Measurements from ENCODE around the gene PIP4K2A.
"Not testable (repeated sequence)": the region's sequence is repeated elsewhere in the genome, so short reads cannot be mapped to it uniquely, and the experiment has no call there.

DNA sequence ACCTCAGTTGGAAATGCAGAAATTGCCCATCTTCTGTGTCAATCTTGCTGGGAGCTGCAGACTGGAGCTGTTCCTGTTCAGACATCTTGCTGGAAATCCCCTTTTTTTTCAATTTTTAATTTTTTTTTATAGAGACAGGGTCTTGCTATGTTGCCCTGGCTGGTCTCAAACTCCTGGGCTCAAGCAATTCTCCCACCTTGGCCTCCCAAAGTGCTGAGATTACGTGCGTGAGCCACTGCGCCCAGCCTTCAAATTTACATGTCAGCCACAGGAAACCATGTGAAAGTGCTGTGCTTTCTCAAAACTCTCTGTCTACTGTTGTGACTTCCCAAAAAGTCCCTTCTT, 200.0 kb downstream of the PIP4K2A start:
- TF ChIP-seq, protein P1, sequence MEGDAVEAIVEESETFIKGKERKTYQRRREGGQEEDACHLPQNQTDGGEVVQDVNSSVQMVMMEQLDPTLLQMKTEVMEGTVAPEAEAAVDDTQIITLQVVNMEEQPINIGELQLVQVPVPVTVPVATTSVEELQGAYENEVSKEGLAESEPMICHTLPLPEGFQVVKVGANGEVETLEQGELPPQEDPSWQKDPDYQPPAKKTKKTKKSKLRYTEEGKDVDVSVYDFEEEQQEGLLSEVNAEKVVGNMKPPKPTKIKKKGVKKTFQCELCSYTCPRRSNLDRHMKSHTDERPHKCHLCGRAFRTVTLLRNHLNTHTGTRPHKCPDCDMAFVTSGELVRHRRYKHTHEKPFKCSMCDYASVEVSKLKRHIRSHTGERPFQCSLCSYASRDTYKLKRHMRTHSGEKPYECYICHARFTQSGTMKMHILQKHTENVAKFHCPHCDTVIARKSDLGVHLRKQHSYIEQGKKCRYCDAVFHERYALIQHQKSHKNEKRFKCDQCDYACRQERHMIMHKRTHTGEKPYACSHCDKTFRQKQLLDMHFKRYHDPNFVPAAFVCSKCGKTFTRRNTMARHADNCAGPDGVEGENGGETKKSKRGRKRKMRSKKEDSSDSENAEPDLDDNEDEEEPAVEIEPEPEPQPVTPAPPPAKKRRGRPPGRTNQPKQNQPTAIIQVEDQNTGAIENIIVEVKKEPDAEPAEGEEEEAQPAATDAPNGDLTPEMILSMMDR (IDR thresholded peaks at IDR 0.05) = not testable (repeated sequence)
- not testable (repeated sequence) for TF ChIP-seq POLR2A, EP300 (IDR thresholded peaks at IDR 0.05)
